Heart left ventricle (tissue), 13 donors: ENCODE measurements around the gene LAMA1.

Experiments
- POLR2A ChIP-seq, 2 donors: fragments of 450-650 bp; IDR thresholded peaks; one replicate each; pipeline ENCODE4 v1.6.1; 2017; ENCODE audit warnings: antibody characterized with exemption in 2 of 2, mild to moderate bottlenecking in 2 of 2, moderate library complexity in 2 of 2
- TF ChIP-seq, protein P1 (sequence below), 12 donors: fragments of 200-600 bp; sonication (generic) in 4 of 12; IDR thresholded peaks; one replicate each; pipeline versions ENCODE4 v1.5.0 to v1.8.0; 2018 to 2022; ENCODE audit warnings: antibody characterized with exemption in 12 of 12, mild to moderate bottlenecking in 5 of 12
- donor health status: ischemic (EF 13 %, LVEDD 7.1; RV severe dilation, severe dysfunction).
- donor health status: DM: no; HTN: yes; CAD: no.
- donor health status: DM: no; HTN: no; CAD: no.
- donor health status: ischemic (EF 25% LVEDD 6.9; RV normal size, moderate dysfunction).
- donor health status: ischemic (EF 25% LVEDD 5.7; RV mildly dilated, moderate dysfunction).
- donor health status: ischemic (EF 35%, LVEDD 5.7; RV mildly dilated, moderate dysfunction).
- donor health status: nonischemic (EF 11% LVEDD 7.7; RV severe dilation, severe dysfunction).
- donor health status: DM: yes; HTN: yes; CAD: no.
- donor health status: PGD.
- donor health status: ischemic (EF 29% LVEDD 5.4; RV normal size, mild dysfunction).
- donor health status: nonischemic (EF 23%, LVEDD 6.1; RV moderate dilation, normal function).

DNA sequence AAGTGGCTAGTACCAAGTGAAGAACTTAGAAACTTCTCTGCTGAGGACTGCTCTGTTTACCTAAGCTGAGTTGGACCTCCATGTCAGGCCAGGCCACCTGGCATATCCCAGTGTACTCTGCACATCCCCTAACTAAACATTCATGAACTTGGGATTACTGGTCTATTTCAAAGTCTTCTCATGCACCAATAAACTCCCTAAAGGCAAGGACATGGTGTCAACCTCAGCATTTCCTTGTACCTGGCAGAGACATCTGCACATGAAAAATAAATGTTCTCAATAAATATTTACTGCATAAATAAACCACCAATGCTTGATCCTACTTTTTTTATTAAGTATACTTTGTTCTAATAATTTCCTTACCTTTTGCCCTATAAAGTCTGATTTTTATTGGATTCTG, 124.8 kb downstream of the LAMA1 start:
- TF ChIP-seq, protein P1, sequence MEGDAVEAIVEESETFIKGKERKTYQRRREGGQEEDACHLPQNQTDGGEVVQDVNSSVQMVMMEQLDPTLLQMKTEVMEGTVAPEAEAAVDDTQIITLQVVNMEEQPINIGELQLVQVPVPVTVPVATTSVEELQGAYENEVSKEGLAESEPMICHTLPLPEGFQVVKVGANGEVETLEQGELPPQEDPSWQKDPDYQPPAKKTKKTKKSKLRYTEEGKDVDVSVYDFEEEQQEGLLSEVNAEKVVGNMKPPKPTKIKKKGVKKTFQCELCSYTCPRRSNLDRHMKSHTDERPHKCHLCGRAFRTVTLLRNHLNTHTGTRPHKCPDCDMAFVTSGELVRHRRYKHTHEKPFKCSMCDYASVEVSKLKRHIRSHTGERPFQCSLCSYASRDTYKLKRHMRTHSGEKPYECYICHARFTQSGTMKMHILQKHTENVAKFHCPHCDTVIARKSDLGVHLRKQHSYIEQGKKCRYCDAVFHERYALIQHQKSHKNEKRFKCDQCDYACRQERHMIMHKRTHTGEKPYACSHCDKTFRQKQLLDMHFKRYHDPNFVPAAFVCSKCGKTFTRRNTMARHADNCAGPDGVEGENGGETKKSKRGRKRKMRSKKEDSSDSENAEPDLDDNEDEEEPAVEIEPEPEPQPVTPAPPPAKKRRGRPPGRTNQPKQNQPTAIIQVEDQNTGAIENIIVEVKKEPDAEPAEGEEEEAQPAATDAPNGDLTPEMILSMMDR (IDR thresholded peaks at IDR 0.05), result no peak
- no peak for TF ChIP-seq POLR2A (IDR thresholded peaks at IDR 0.05)
